Calu3 (cell line): ENCODE measurements around the gene RAPGEF6. TPM values are rescaled to one million over a fixed set of nuclear protein-coding genes. Genes with fewer than 3 reads are reported as not detected.

Experiments
- Bru-seq: library from RNA; stranded (reverse); fragments of 400-500 nt; gene quantifications from one replicate; lab custom pipeline; 2021; lab: Mats Ljungman, UMichigan
- BruChase-seq, 2 experiments: library from RNA; stranded (reverse); fragments of 400-500 nt; gene quantifications; one replicate each; lab custom pipeline; 2021; lab: Mats Ljungman, UMichigan
- BruUV-seq: library from RNA; stranded (reverse); fragments of 400-500 nt; replicated peaks from 2 replicates; lab custom pipeline; 2021; lab: Mats Ljungman, UMichigan
- CTCF ChIA-PET: fragments of 300-600 bp; sonication (Branson Sonifier 250); formaldehyde crosslinking; loops from one replicate; lab custom pipeline; 2022; ENCODE audit warnings: antibody characterized with exemption; lab: Charles Lee
- DNase-seq: peaks from one replicate; pipeline ENCODE4 v3.0.0; 2022
- H3K27ac Mint-ChIP-seq: one replicate; pipeline ENCODE4 v1.8.0; 2022; ENCODE audit warnings: mixed read lengths; ENCODE audit not compliant: unreplicated experiment
- H3K27me3 Mint-ChIP-seq: one replicate; pipeline ENCODE4 v1.8.0; 2022; ENCODE audit warnings: mixed read lengths; ENCODE audit not compliant: unreplicated experiment
- H3K36me3 Mint-ChIP-seq: one replicate; pipeline ENCODE4 v1.8.0; 2022; ENCODE audit warnings: mild to moderate bottlenecking, moderate library complexity, mixed read lengths; ENCODE audit not compliant: insufficient read depth, unreplicated experiment
- H3K4me1 Mint-ChIP-seq: one replicate; pipeline ENCODE4 v1.8.0; 2022; ENCODE audit warnings: mild to moderate bottlenecking, low read depth, mixed read lengths; ENCODE audit not compliant: unreplicated experiment
- H3K4me3 Mint-ChIP-seq: one replicate; pipeline ENCODE4 v1.8.0; 2022; ENCODE audit warnings: mild to moderate bottlenecking, low read depth, moderate library complexity, mixed read lengths; ENCODE audit not compliant: unreplicated experiment
- H3K9me3 Mint-ChIP-seq: one replicate; pipeline ENCODE4 v1.8.0; 2022; ENCODE audit warnings: low read depth, mixed read lengths; ENCODE audit not compliant: unreplicated experiment
- intact Hi-C: fragments of 100-400 bp; cut with micrococcal nuclease; formaldehyde crosslinking; loops from one replicate; pipeline ENCODE4 v1.10.0; 2022; ENCODE audit not compliant: unreplicated experiment
- long read RNA-seq: library from polyadenylated mRNA; stranded (forward); transcript quantifications from one replicate; pipeline ENCODE4 v2.0.0, GENCODE V29; 2022
- total RNA-seq: library from RNA; stranded (reverse); gene quantifications from 2 replicates; pipeline ENCODE4 v1.2.3, GENCODE V29; 2022
- TF ChIP-seq, protein P1 (sequence below): fragments of 200-600 bp; IDR thresholded peaks from one replicate; pipeline ENCODE4 v1.8.0; 2022; ENCODE audit warnings: antibody characterized with exemption; ENCODE audit not compliant: unreplicated experiment

The RAPGEF6 gene
- total RNA-seq (21.6 and 27.3 TPM in 2 replicates), Bru-seq, nascent RNA (percentile 93 among the genes with signal in this experiment), BruChase-seq, experiment 1, labeled RNA remaining after a 6-hour chase (percentile 90 among the genes with signal in this experiment), BruChase-seq, experiment 2, labeled RNA remaining after a 2-hour chase (percentile 98 among the genes with signal in this experiment)
- long read RNA-seq, full-length matches to known transcripts, result 1 of 4 reads
- long read RNA-seq, partial matches to known transcripts, result 1 of 4 reads
- long read RNA-seq, other reads (novel, unspliced or antisense), result 2 of 4 reads

GRCh38 chr5:131634996-131635683 is at the start of gene RAPGEF6:
RAPGEF6 (minus strand) TSS chr5:131635229; CDS start chr5:131635030, 199 bp downstream.
- Mint-ChIP-seq H3K4me1 (no peaks in the 10 kb centered on the region), H3K27me3 (no peaks in the 10 kb centered on the region), H3K36me3 (peaks cover 31% of the 10 kb centered on the region), H3K27ac (peak within 1 kb of the TSS; percentile 94), H3K9me3 (no peaks in the 10 kb centered on the region), H3K4me3 (no peak within 1 kb of the TSS)
- peak; percentile 97 for DNase-seq
- intact Hi-C loops, result loop anchor here (1.0 to 5.0 kb wide), 2 partner anchors 46 to 162 kb away; partner anchors contain the start of gene FNIP1
- BruUV-seq, result no TSS peak
- CTCF ChIA-PET, result interaction anchor here (0.5 to 1.0 kb wide), 2 partner anchors 30 to 373 kb away, joined by 3 read pairs; no protein-coding TSS in a partner anchor
- TF ChIP-seq, protein P1, sequence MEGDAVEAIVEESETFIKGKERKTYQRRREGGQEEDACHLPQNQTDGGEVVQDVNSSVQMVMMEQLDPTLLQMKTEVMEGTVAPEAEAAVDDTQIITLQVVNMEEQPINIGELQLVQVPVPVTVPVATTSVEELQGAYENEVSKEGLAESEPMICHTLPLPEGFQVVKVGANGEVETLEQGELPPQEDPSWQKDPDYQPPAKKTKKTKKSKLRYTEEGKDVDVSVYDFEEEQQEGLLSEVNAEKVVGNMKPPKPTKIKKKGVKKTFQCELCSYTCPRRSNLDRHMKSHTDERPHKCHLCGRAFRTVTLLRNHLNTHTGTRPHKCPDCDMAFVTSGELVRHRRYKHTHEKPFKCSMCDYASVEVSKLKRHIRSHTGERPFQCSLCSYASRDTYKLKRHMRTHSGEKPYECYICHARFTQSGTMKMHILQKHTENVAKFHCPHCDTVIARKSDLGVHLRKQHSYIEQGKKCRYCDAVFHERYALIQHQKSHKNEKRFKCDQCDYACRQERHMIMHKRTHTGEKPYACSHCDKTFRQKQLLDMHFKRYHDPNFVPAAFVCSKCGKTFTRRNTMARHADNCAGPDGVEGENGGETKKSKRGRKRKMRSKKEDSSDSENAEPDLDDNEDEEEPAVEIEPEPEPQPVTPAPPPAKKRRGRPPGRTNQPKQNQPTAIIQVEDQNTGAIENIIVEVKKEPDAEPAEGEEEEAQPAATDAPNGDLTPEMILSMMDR, result peak; percentile 21

DNA sequence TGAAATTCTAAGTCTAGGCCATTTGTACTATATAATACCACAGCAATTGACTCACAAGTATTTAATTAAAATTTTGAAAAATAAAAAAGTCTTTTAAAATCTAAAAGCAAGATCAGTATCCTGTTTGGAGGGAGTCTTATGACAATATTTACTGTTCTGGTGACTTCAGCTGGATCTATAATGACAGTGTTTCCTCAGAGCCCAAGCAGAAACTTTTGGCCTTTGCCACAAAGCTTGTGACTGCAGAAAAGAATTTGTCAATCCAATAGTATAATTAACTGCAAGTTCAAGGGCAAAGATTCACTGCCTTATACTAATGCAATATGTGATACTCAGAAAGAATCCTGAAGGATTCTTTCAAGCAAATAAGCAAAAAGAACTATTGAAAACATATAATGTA is 49.6 kb upstream of the RAPGEF6 start:
- no peak for DNase-seq
- no peak overlapping the region for H3K27ac Mint-ChIP-seq
- H3K9me3 Mint-ChIP-seq, result no peaks in the 10 kb centered on the region
- BruUV-seq, result no TSS peak
- peaks cover 4% of the 10 kb centered on the region for H3K36me3 Mint-ChIP-seq
- H3K4me1 Mint-ChIP-seq, result no peaks in the 10 kb centered on the region
- intact Hi-C loops, result no loop called here
- CTCF ChIA-PET, result interaction anchor here (0.7 kb wide), 1 partner anchor 450 kb away, joined by 5 read pairs; no protein-coding TSS in a partner anchor
- H3K27me3 Mint-ChIP-seq, result no peaks in the 10 kb centered on the region
- no peak overlapping the region for H3K4me3 Mint-ChIP-seq
- TF ChIP-seq, protein P1, result no peak

DNA sequence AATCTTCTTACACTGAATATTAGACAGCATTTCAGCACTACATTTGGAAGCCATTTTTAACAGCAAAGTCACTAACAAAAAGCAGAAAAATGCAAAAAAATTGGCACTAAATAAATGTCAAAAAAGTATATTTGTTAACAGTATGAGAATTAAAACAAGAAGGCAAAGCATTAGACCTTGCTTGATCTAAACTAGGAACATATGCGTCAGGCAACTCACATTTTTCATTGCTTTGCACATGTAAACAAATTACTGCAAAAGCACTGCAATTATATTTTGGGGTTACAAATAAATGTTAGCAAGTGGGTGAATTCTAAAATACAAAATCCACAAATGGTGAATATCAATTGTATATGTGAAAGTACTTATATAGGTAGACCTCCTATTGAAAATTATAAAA is 49.0 kb upstream of the RAPGEF6 start:
- CTCF ChIA-PET, result no interaction called here
- Mint-ChIP-seq H3K4me1 (no peaks in the 10 kb centered on the region), H3K4me3 (no peak overlapping the region), H3K27me3 (no peaks in the 10 kb centered on the region), H3K36me3 (no peaks in the 10 kb centered on the region), H3K27ac (no peak overlapping the region), H3K9me3 (no peaks in the 10 kb centered on the region)
- intact Hi-C loops, result no loop called here
- DNase-seq, result no peak
- no TSS peak for BruUV-seq
- TF ChIP-seq, protein P1, result no peak

DNA sequence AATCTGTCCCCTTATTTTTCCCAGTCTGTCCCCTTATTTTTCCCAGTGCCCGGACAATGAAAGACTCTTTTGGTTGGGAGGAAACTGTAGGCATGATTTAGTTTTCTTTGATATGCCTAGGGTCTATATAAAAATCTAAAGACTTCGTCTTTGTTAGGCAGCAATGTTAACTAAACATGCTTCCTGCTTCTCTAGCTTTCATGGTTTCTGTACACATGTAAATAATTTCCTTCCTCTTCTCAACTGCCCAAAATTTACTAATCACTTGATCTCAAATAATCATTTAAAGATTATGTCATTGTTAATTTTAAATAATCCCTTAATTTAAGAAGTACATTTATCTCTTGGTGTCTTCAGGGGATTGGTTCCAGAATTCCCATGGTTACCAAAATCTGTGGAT is 47.8 kb upstream of the RAPGEF6 start:
- BruUV-seq, result no TSS peak
- no peak for DNase-seq
- no peak overlapping the region for H3K27ac Mint-ChIP-seq
- H3K9me3 Mint-ChIP-seq, result no peaks in the 10 kb centered on the region
- intact Hi-C loops, result no loop called here
- TF ChIP-seq, protein P1, result no peak
- peaks cover 1% of the 10 kb centered on the region for H3K36me3 Mint-ChIP-seq
- no peaks in the 10 kb centered on the region for H3K27me3 Mint-ChIP-seq
- CTCF ChIA-PET, result no interaction called here
- no peaks in the 10 kb centered on the region for H3K4me1 Mint-ChIP-seq
- no peak overlapping the region for H3K4me3 Mint-ChIP-seq
